Chondrocyte (in vitro differentiated cells): ENCODE measurements around the gene TRPM3. TPM values are rescaled to one million over a fixed set of nuclear protein-coding genes. Genes with fewer than 3 reads are reported as not detected.

Experiments
- DNase-seq: peaks from one replicate; pipeline ENCODE4 v3.0.0; 2021; ENCODE audit warnings: mixed read lengths, low spot score
- H3K27ac Mint-ChIP-seq: one replicate; pipeline ENCODE4 v1.8.0; 2021; ENCODE audit warnings: mild to moderate bottlenecking, moderate library complexity, mixed read lengths; ENCODE audit not compliant: unreplicated experiment
- H3K27me3 Mint-ChIP-seq: 2 replicates; pipeline ENCODE4 v1.8.0; 2021; ENCODE audit warnings: low read depth, mixed read lengths
- H3K36me3 Mint-ChIP-seq: 2 replicates; pipeline ENCODE4 v1.8.0; 2021; ENCODE audit warnings: low read depth, mixed read lengths
- H3K4me1 Mint-ChIP-seq: 2 replicates; pipeline ENCODE4 v1.8.0; 2021; ENCODE audit warnings: low read depth, mild to moderate bottlenecking, mixed read lengths
- H3K4me3 Mint-ChIP-seq: one replicate; pipeline ENCODE4 v1.8.0; 2021; ENCODE audit warnings: mild to moderate bottlenecking, moderate library complexity, mixed read lengths; ENCODE audit not compliant: unreplicated experiment
- H3K9me3 Mint-ChIP-seq: 2 replicates; pipeline ENCODE4 v1.8.0; 2021; ENCODE audit warnings: low read depth, mixed read lengths
- CTCF ChIP-seq: fragments of 200-600 bp; sonication (generic); IDR thresholded peaks from 2 replicates; pipeline ENCODE4 v1.5.0; 2021; ENCODE audit warnings: antibody characterized with exemption, mild to moderate bottlenecking, moderate library complexity
- total RNA-seq: library from RNA; stranded (reverse); gene quantifications from 3 replicates; pipeline ENCODE4 v1.2.1, GENCODE V29; 2021

TRPM3 gene
- total RNA-seq, 1 donor from 2014 or later, result not detected

GRCh38 chr9:71146511-71146910 lies 25.1 kb upstream of the TRPM3 start:
- peaks cover 17% of the 10 kb centered on the region for H3K9me3 Mint-ChIP-seq
- TF ChIP-seq CTCF, result no peak
- DNase-seq, result no peak
- no peaks in the 10 kb centered on the region for H3K36me3 Mint-ChIP-seq
- no peak overlapping the region for H3K27ac Mint-ChIP-seq
- no peaks in the 10 kb centered on the region for H3K27me3 Mint-ChIP-seq
- H3K4me3 Mint-ChIP-seq, result no peak overlapping the region
- no peaks in the 10 kb centered on the region for H3K4me1 Mint-ChIP-seq

DNA sequence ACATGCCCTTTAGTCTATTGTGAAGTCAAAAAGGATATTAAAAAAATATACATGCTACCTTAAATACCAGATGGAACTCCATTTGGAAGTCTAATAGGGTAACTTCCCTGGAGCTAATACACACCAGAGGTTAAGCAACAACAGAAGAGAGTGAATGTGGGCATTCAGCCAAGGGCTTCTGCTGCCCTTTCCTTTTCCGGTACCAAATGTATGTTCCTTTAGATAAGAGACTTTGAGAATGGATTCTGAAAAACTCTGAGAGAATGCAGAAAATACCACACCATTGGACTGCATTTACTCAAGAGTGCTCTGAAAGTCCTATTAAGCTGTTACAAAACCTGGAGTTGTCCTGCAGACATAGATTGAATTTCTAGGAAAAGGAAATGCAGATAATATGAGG lies 23.8 kb upstream of the TRPM3 start:
- Mint-ChIP-seq H3K4me3 (no peak overlapping the region), H3K27me3 (no peaks in the 10 kb centered on the region), H3K9me3 (peaks cover 17% of the 10 kb centered on the region), H3K4me1 (no peaks in the 10 kb centered on the region), H3K36me3 (no peaks in the 10 kb centered on the region), H3K27ac (no peak overlapping the region)
- no peak for DNase-seq
- TF ChIP-seq CTCF, result no peak

- no peak overlapping the region for H3K4me3 Mint-ChIP-seq
- no peak for TF ChIP-seq CTCF
- no peaks in the 10 kb centered on the region for H3K27me3 Mint-ChIP-seq
- H3K4me1 Mint-ChIP-seq, result no peaks in the 10 kb centered on the region
- no peak for DNase-seq
- peaks cover 17% of the 10 kb centered on the region for H3K9me3 Mint-ChIP-seq
- no peak overlapping the region for H3K27ac Mint-ChIP-seq
- H3K36me3 Mint-ChIP-seq, result no peaks in the 10 kb centered on the region
These were observed 23.1 kb upstream of the TRPM3 start for GRCh38 chr9:71144495-71144894.

- H3K4me1 Mint-ChIP-seq, result no peaks in the 10 kb centered on the region
- peaks cover 2% of the 10 kb centered on the region for H3K27me3 Mint-ChIP-seq
- no peak overlapping the region for H3K4me3 Mint-ChIP-seq
- no peak for DNase-seq
- TF ChIP-seq CTCF, result no peak
- no peaks in the 10 kb centered on the region for H3K9me3 Mint-ChIP-seq
- no peak overlapping the region for H3K27ac Mint-ChIP-seq
- H3K36me3 Mint-ChIP-seq, result no peaks in the 10 kb centered on the region
These were observed 15.3 kb upstream of the TRPM3 start for GRCh38 chr9:71136696-71137095.

DNA sequence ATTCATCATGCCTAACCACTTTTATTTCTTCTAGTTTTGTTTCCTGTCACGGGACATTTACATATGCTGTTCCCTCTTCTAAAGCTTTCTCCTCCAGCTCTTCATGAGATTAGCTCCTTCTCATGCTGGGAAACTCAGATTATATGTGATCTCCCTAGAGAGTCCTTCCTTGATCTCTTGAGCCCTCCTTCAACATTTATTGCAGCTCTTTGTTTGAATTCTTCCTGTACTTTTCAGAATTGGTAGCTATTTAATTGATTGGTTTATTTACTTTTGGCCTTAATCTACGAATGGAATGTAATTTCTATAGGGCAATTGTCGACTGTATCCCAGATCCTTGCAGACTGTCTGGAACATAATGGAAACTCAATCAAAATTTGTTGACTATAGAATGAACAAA lies 9.7 kb upstream of the TRPM3 start:
- peaks cover 3% of the 10 kb centered on the region for H3K27me3 Mint-ChIP-seq
- no peak for DNase-seq
- no peaks in the 10 kb centered on the region for H3K36me3 Mint-ChIP-seq
- H3K9me3 Mint-ChIP-seq, result no peaks in the 10 kb centered on the region
- no peaks in the 10 kb centered on the region for H3K4me1 Mint-ChIP-seq
- H3K4me3 Mint-ChIP-seq, result no peak overlapping the region
- TF ChIP-seq CTCF, result no peak
- H3K27ac Mint-ChIP-seq, result no peak overlapping the region
